ENCODE results near the gene METTL13. TPM values are rescaled to one million over a fixed set of nuclear protein-coding genes. Genes with fewer than 3 reads are reported as not detected.
A peak's percentile ranks its signal among the peaks of the same experiment; 100 is the strongest.

The METTL13 gene
- total and polyA plus RNA-seq, 9 of the 15 experiments (the other 6 are each of a cell fraction or from before 2014, with no cell fraction given) = 18.9 to 78.9 (median 54.9) TPM

- TF ChIP-seq LEF1 (IDR thresholded peaks at IDR 0.05) (0 out of 2 replicates have a peak, but pooled peaks have one; percentile 17), FOXK1 (CRISPR knock-in tag; IDR thresholded peaks at IDR 0.05; ENCODE audit: borderline replicate concordance) (no peak), ZNF644 (tag; IDR thresholded peaks at IDR 0.05; ENCODE audit: low read depth) (0 out of 2 replicates have a peak, but pooled peaks have one; percentile 43), MGA (IDR thresholded peaks at IDR 0.05) (no peak), ZNF407 (IDR thresholded peaks at IDR 0.05; ENCODE audit: low read depth) (no peak), NFRKB (IDR thresholded peaks at IDR 0.05; ENCODE audit: low read depth) (0 out of 2 replicates have a peak, but pooled peaks have one; percentile 4), TOE1 (IDR thresholded peaks at IDR 0.05; ENCODE audit: borderline replicate concordance) (no peak), TOE1 (CRISPR knock-in tag; IDR thresholded peaks at IDR 0.05; ENCODE audit: borderline replicate concordance, low read depth) (no peak)
Measured at GRCh38 chr1:171742577-171742922, 38.9 kb upstream of the METTL13 start (continued).
